H9 (cell line): ENCODE measurements around the gene TMA7. TPM values are rescaled to one million over a fixed set of nuclear protein-coding genes. Genes with fewer than 3 reads are reported as not detected.

Experiments
- DNase-seq: peaks from one replicate; pipeline ENCODE4 v3.0.0-alpha.2; 2017
- H2AFZ ChIP-seq: one replicate; pipeline ENCODE4 v1.6.1; 2013; ENCODE audit warnings: mild to moderate bottlenecking, low read length, control low read depth, moderate library complexity
- H2AK5ac ChIP-seq: 2 replicates; pipeline ENCODE4 v1.6.1; 2013; ENCODE audit warnings: low read length, control low read depth, mixed read lengths; ENCODE audit not compliant: insufficient read length
- H2BK120ac ChIP-seq: one replicate; pipeline ENCODE4 v1.6.1; 2013; ENCODE audit warnings: low read depth, mild to moderate bottlenecking, low read length, control low read depth, inconsistent platforms; ENCODE audit not compliant: poor library complexity, severe bottlenecking
- H2BK12ac ChIP-seq: 2 replicates; pipeline ENCODE4 v1.6.1; 2013; ENCODE audit warnings: low read length, control low read depth, mixed read lengths, low read depth; ENCODE audit not compliant: insufficient read length
- H2BK15ac ChIP-seq: 2 replicates; pipeline ENCODE4 v1.6.1; 2013; ENCODE audit warnings: low read depth, low read length, control low read depth
- H2BK20ac ChIP-seq: one replicate; pipeline ENCODE4 v1.6.1; 2013; ENCODE audit warnings: low read depth, mild to moderate bottlenecking, low read length, control low read depth, inconsistent platforms; ENCODE audit not compliant: poor library complexity, severe bottlenecking
- H2BK5ac ChIP-seq: 2 replicates; pipeline ENCODE4 v1.6.1; 2013; ENCODE audit warnings: low read length, control low read depth, mixed read lengths; ENCODE audit not compliant: insufficient read length
- H3K14ac ChIP-seq: 2 replicates; pipeline ENCODE4 v1.6.1; 2013; ENCODE audit warnings: low read length, control low read depth; ENCODE audit not compliant: insufficient read depth
- H3K18ac ChIP-seq: 2 replicates; pipeline ENCODE4 v1.6.1; 2013; ENCODE audit warnings: low read depth, mild to moderate bottlenecking, mixed read lengths, low read length, control low read depth; ENCODE audit not compliant: insufficient read length
- H3K23ac ChIP-seq: 2 replicates; pipeline ENCODE4 v1.6.1; 2013; ENCODE audit warnings: low read length, control low read depth, mixed read lengths, low read depth; ENCODE audit not compliant: insufficient read length
- H3K23me2 ChIP-seq: 2 replicates; pipeline ENCODE4 v1.6.1; 2013; ENCODE audit warnings: low read depth, mild to moderate bottlenecking, mixed read lengths, low read length, control low read depth; ENCODE audit not compliant: insufficient read length, poor library complexity, severe bottlenecking
- H3K27ac ChIP-seq: 2 replicates; pipeline ENCODE4 v1.5.1; 2013; ENCODE audit warnings: low read length, control low read depth, mixed read lengths, low read depth; ENCODE audit not compliant: insufficient read length
- H3K27me3 ChIP-seq: 2 replicates; pipeline ENCODE4 v1.6.1; 2013; ENCODE audit warnings: low read length, control low read depth, inconsistent platforms; ENCODE audit not compliant: insufficient read depth
- H3K4ac ChIP-seq: 2 replicates; pipeline ENCODE4 v1.6.1; 2013; ENCODE audit warnings: low read depth, mild to moderate bottlenecking, control low read depth, inconsistent platforms, low read length, moderate library complexity
- H3K4me1 ChIP-seq: 2 replicates; pipeline ENCODE4 v1.6.1; 2013; ENCODE audit warnings: low read length, control low read depth, inconsistent platforms; ENCODE audit not compliant: insufficient read depth
- H3K4me2 ChIP-seq: 2 replicates; pipeline ENCODE4 v1.6.1; 2013; ENCODE audit warnings: low read length, control low read depth, mixed read lengths; ENCODE audit not compliant: insufficient read length, insufficient read depth
- H3K56ac ChIP-seq: 2 replicates; pipeline ENCODE4 v1.6.1; 2013; ENCODE audit warnings: low read depth, mild to moderate bottlenecking, mixed read lengths, low read length, control low read depth; ENCODE audit not compliant: insufficient read length
- H3K79me1 ChIP-seq: 2 replicates; pipeline ENCODE4 v1.6.1; 2013; ENCODE audit warnings: low read depth, mild to moderate bottlenecking, moderate library complexity, low read length, control low read depth, inconsistent platforms; ENCODE audit not compliant: insufficient read depth, poor library complexity, severe bottlenecking
- H3K79me2 ChIP-seq: 2 replicates; pipeline ENCODE4 v1.6.1; 2013; ENCODE audit warnings: low read length, control low read depth, inconsistent platforms; ENCODE audit not compliant: insufficient read depth
- H3K9ac ChIP-seq: 2 replicates; pipeline ENCODE4 v1.6.1; 2013; ENCODE audit warnings: low read length, control low read depth, mixed read lengths; ENCODE audit not compliant: insufficient read length; ENCODE audit errors: extremely low read depth
- H3K9me3 ChIP-seq: one replicate; pipeline ENCODE4 v1.6.1; 2013; ENCODE audit warnings: low read depth, low read length, inconsistent platforms; ENCODE audit not compliant: control insufficient read depth
- H3T11ph ChIP-seq: one replicate; pipeline ENCODE4 v1.6.1; 2013; ENCODE audit warnings: mild to moderate bottlenecking, low read length, control low read depth, inconsistent platforms
- H4K20me1 ChIP-seq: one replicate; pipeline ENCODE4 v1.6.1; 2013; ENCODE audit not compliant: control insufficient read depth, insufficient read length, insufficient read depth
- H4K5ac ChIP-seq: 2 replicates; pipeline ENCODE4 v1.6.1; 2013; ENCODE audit warnings: low read depth, mild to moderate bottlenecking, mixed read lengths, low read length, control low read depth; ENCODE audit not compliant: insufficient read length
- H4K8ac ChIP-seq: replicated peaks from 2 replicates; pipeline ENCODE4 v1.6.1; 2013; ENCODE audit warnings: low read length, control low read depth, mixed read lengths, low read depth; ENCODE audit not compliant: insufficient read length
- H4K91ac ChIP-seq: 2 replicates; pipeline ENCODE4 v1.6.1; 2013; ENCODE audit warnings: low read depth, mild to moderate bottlenecking, moderate library complexity, mixed read lengths, low read length, control low read depth; ENCODE audit not compliant: insufficient read length
- H3K27ac Mint-ChIP-seq, 3 experiments: 2 replicates in 2 of 3; 3 replicates in 1 of 3; pipeline ENCODE4 v1.8.0; 2020 to 2021; ENCODE audit warnings: mixed read lengths in 3 of 3, mild to moderate bottlenecking in 1 of 3, moderate library complexity in 1 of 3
- H3K27me3 Mint-ChIP-seq: 2 replicates; pipeline ENCODE4 v1.8.0; 2021; ENCODE audit warnings: low read depth, mild to moderate bottlenecking, moderate library complexity, mixed read lengths
- H3K36me3 Mint-ChIP-seq, 3 experiments: 2 replicates in 2 of 3; 3 replicates in 1 of 3; pipeline ENCODE4 v1.8.0; 2020 to 2021; ENCODE audit warnings: low read depth in 3 of 3, mixed read lengths in 3 of 3; ENCODE audit not compliant: insufficient read depth in 1 of 3
- H3K4me1 Mint-ChIP-seq, 2 experiments: 2 replicates each; pipeline ENCODE4 v1.8.0; 2020; ENCODE audit warnings: mixed read lengths in 2 of 2
- H3K4me3 Mint-ChIP-seq, 2 experiments: 2 replicates in 1 of 2; 3 replicates in 1 of 2; pipeline ENCODE4 v1.8.0; 2020 to 2021; ENCODE audit warnings: mild to moderate bottlenecking in 2 of 2, mixed read lengths in 2 of 2, moderate library complexity in 1 of 2
- H3K9me3 Mint-ChIP-seq, 2 experiments: 2 replicates in 1 of 2; 3 replicates in 1 of 2; pipeline ENCODE4 v1.8.0; 2020; ENCODE audit warnings: mild to moderate bottlenecking in 2 of 2, mixed read lengths in 2 of 2, moderate library complexity in 1 of 2
- WGBS: extraction: QIAGEN DNeasy Blood & Tissue Kit; methylation state at CpG from one replicate; pipeline ENCODE4 v1.1.7; 2013; ENCODE audit warnings: missing lambda C conversion rate, low lambda C conversion rate, mixed read lengths; ENCODE audit not compliant: insufficient read length; ENCODE audit errors: extremely low coverage; 5-methylcytosine and 5-hydroxymethylcytosine counted together
- total RNA-seq: library from RNA; stranded (reverse); gene quantifications from 2 replicates; pipeline ENCODE4 v1.2.1, GENCODE V29; 2021
- TF ChIP-seq, protein P1 (sequence below): fragments of 200-600 bp; sonication (generic); conservative IDR thresholded peaks from 3 replicates; pipeline ENCODE4 v1.8.0; 2021; ENCODE audit warnings: antibody characterized with exemption, mild to moderate bottlenecking

Gene TMA7
- total RNA-seq, 1 experiment from 2014 or later: 305 TPM

DNA sequence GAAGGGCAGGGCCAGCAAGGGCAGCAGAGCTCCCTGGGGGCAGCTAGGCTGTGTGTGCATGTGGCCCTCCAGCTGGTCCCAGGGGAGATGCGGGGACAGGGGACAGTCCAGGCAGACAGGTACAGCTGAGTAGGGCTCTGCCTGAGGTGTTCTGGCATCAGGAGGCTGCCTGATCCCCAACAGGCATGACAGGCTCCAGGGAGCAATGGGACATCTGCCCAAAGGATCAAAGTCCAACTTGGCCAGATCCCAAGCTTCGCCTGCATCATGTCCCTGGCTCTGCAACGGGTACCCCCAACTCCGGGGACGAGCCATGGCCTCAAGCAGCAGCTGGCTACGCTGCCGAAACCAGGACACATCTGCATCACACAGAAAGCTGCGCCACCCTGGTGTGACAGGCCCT is 28.3 kb downstream of the TMA7 start:
- no peak overlapping the region for H3K27ac ChIP-seq
- no peak overlapping the region for H3K4ac ChIP-seq
- H2AK5ac ChIP-seq: no peak overlapping the region
- H3K9me3 ChIP-seq: no peaks in the 10 kb centered on the region
- Mint-ChIP-seq H3K4me3 (no peak overlapping the region), H3K27me3 (no peaks in the 10 kb centered on the region; the same call in 1 of the 2 replicates), H3K9me3 (no peaks in the 10 kb centered on the region; a peak in 1 of 5 replicates), H3K27ac (peak overlapping the region; percentile 34 to 81 (median 65); a peak in 4 of 7 replicates), H3K4me1 (peaks cover 22 to 32% of the 10 kb centered on the region in 2 experiments), H3K36me3 (peaks cover 13 to 32% (median 32%) of the 10 kb centered on the region in 3 experiments)
- peaks cover 5% of the 10 kb centered on the region for H3K23me2 ChIP-seq
- no peak overlapping the region for H3K18ac ChIP-seq
- TF ChIP-seq, protein P1, sequence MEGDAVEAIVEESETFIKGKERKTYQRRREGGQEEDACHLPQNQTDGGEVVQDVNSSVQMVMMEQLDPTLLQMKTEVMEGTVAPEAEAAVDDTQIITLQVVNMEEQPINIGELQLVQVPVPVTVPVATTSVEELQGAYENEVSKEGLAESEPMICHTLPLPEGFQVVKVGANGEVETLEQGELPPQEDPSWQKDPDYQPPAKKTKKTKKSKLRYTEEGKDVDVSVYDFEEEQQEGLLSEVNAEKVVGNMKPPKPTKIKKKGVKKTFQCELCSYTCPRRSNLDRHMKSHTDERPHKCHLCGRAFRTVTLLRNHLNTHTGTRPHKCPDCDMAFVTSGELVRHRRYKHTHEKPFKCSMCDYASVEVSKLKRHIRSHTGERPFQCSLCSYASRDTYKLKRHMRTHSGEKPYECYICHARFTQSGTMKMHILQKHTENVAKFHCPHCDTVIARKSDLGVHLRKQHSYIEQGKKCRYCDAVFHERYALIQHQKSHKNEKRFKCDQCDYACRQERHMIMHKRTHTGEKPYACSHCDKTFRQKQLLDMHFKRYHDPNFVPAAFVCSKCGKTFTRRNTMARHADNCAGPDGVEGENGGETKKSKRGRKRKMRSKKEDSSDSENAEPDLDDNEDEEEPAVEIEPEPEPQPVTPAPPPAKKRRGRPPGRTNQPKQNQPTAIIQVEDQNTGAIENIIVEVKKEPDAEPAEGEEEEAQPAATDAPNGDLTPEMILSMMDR: no peak
- H3K9ac ChIP-seq: no peak overlapping the region
- H2BK5ac ChIP-seq: no peak overlapping the region
- H2BK15ac ChIP-seq: no peak overlapping the region
- no peak overlapping the region for H3K23ac ChIP-seq
- H3T11ph ChIP-seq: no peak overlapping the region
- no peak overlapping the region for H2AFZ ChIP-seq
- no peak overlapping the region for H3K14ac ChIP-seq
- H4K8ac ChIP-seq: no peak overlapping the region
- H2BK12ac ChIP-seq: no peak overlapping the region
- no peak overlapping the region for H4K5ac ChIP-seq
- no CpG with 5 or more reads among the region's 8 CpGs for WGBS
- H4K20me1 ChIP-seq: no peaks in the 10 kb centered on the region
- no peak overlapping the region for H3K4me2 ChIP-seq
- H3K56ac ChIP-seq: no peak overlapping the region
- H3K79me1 ChIP-seq: no peaks in the 10 kb centered on the region
- no peak overlapping the region for H2BK120ac ChIP-seq
- H4K91ac ChIP-seq: no peak overlapping the region
- DNase-seq: no peak
- H3K4me1 ChIP-seq: no peaks in the 10 kb centered on the region
- H2BK20ac ChIP-seq: no peak overlapping the region
- H3K79me2 ChIP-seq: no peaks in the 10 kb centered on the region; the same call in 1 of the 2 replicates
- H3K27me3 ChIP-seq: no peaks in the 10 kb centered on the region
